CD4-positive, alpha-beta T cell treated with Interferon gamma for 1 hour (primary cell): ENCODE measurements around the gene NXPH4.

Experiments
- DNase-seq: peaks from one replicate; pipeline ENCODE4 v3.0.0-alpha.2; 2020

NXPH4 gene

GRCh38 chr12:57185403-57185802, 31.2 kb upstream of the NXPH4 start:
- no peak for DNase-seq

GRCh38 chr12:57185906-57186508, 30.6 kb upstream of the NXPH4 start:
- no peak for DNase-seq

DNA sequence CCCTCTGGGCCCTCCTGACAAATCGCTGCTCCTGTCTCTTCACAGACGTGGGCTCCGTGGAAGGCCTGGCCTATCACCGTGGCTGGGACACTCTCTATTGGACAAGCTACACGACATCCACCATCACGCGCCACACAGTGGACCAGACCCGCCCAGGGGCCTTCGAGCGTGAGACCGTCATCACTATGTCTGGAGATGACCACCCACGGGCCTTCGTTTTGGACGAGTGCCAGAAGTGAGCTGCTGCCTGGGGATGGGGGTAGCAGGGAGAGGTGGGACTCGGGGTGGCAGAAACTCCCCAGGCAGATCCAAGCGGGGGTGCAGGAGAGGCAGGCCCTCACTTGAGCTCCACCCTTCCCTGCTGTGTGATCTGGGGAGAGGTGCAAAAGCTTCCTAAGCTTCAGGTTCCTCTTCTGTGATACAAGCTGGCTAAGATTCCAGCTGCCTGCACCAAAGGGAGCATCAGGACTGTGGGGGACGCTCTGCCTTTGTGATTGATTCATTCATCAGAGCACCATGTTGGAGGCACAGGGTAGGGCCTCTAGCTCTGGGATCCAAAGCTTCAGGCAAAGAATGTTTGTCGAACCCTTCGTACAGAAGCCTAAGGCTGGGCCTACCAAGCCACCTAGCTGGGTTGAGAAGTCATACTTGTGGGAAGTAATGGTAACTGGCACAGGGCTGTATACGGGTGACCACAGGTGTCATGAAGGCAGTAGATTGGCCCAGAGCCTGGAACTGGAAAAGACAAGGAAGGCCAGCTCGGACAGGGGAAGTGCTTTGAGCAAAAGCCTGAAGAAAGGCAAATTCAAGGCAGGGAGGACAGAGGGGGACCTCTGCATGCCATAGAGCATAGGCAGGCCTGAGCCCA, 29.1 kb upstream of the NXPH4 start:
- no peak for DNase-seq

- DNase-seq: no peak
Observed at GRCh38 chr12:57188090-57188425, 28.5 kb upstream of the NXPH4 start.

DNA sequence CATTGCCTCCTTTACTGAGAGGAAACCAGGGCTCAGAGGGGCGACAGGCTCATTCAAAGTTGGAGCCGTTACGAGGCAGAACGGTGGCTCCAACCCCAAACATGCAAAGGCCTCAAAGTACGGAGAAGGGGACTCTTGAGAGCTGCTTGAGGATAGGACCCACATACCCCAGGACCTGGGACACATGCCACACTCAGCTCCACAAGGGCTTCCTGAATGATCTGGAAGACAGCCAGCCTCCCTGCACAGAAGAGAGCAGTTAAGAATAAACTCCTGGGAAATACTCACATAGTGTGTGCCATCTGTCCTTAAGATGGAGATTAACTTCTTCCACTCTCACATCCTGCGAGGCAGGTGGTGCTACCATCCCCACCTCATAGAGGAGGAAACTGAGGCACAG, 26.6 kb upstream of the NXPH4 start:
- no peak for DNase-seq

GRCh38 chr12:57190821-57191220, 25.8 kb upstream of the NXPH4 start:
- no peak for DNase-seq

- DNase-seq: no peak
Observed at GRCh38 chr12:57191410-57191809, 25.2 kb upstream of the NXPH4 start.

DNA sequence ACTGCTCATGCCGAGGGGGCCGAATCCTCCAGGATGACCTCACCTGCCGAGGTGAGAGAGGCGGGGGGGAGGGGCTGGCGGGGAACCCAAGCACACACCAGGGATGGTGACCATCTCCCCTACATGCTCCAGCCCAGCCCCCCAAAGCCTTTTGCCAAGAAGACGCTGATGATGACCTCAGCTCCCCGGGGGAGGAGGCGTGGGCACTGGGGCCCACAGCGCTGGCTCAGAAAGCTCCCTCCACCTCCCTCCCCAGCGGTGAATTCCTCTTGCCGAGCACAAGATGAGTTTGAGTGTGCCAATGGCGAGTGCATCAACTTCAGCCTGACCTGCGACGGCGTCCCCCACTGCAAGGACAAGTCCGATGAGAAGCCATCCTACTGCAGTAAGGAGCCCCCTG, 23.7 kb upstream of the NXPH4 start:
- no peak for DNase-seq

DNA sequence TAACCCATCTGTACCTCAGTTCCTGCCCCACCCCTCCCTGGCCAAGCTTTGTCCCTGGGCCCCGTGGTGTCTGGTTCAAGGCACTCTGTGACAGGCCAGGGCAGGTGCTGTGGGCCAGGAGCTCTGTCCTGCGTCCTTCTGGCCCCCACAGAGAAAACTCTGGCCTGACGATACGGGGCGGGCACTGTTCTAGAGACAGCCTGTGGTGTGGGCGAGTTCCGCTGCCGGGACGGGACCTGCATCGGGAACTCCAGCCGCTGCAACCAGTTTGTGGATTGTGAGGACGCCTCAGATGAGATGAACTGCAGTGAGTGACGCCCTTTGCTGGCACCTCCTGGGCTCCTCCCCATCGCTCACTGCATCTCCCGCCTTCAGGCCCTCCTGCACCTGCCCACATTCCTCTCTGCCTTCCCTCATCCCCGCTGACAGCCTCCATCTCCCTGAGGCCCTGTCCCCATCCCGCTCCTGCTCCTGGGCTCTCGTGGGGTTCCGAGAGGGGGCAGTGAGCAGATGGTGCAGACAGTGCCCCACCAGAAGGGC, 22.8 kb upstream of the NXPH4 start:
- no peak for DNase-seq

DNA sequence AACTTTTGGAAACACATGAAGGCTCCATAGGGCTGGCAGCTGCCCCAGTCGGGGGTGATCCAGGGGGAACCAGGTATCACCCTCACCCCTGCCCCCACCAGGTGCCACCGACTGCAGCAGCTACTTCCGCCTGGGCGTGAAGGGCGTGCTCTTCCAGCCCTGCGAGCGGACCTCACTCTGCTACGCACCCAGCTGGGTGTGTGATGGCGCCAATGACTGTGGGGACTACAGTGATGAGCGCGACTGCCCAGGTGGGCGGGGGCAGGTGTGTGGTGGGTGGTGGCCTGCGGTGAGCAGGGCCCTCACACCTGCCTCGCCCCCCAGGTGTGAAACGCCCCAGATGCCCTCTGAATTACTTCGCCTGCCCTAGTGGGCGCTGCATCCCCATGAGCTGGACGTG, 22.3 kb upstream of the NXPH4 start:
- DNase-seq: no peak

- no peak for DNase-seq
Observed at GRCh38 chr12:57195186-57195585, 21.4 kb upstream of the NXPH4 start.

DNA sequence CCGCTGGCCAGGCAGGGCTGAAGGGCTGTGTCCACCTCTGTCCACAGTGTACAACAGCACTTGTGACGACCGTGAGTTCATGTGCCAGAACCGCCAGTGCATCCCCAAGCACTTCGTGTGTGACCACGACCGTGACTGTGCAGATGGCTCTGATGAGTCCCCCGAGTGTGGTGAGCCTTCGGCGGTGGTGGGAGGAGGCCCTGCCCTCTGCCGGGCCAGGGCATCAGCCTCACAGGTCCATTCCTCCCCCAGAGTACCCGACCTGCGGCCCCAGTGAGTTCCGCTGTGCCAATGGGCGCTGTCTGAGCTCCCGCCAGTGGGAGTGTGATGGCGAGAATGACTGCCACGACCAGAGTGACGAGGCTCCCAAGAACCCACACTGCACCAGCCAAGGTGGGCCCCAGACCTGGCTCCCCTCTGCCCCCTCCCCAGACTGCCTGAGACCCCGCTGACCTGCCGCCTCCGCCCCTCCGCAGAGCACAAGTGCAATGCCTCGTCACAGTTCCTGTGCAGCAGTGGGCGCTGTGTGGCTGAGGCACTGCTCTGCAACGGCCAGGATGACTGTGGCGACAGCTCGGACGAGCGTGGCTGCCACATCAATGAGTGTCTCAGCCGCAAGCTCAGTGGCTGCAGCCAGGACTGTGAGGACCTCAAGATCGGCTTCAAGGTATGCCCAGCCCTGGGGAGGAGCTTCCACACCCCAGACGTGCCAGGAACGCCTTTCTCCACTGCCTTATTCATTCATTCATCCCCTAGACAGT, 20.8 kb upstream of the NXPH4 start:
- DNase-seq: no peak

- DNase-seq: no peak
Observed at GRCh38 chr12:57196439-57196838, 20.2 kb upstream of the NXPH4 start.

DNA sequence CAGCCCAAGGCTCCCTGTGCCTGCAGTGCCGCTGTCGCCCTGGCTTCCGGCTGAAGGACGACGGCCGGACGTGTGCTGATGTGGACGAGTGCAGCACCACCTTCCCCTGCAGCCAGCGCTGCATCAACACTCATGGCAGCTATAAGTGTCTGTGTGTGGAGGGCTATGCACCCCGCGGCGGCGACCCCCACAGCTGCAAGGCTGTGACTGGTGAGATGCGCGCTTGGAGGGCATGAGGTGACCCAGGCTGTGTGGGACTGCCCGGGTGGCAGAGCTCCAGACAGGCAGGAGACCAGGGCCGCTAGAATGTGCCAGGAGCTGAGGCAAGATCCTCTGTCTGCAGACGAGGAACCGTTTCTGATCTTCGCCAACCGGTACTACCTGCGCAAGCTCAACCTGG, 19.6 kb upstream of the NXPH4 start:
- no peak for DNase-seq

- no peak for DNase-seq
Observed at GRCh38 chr12:57198329-57198728, 18.3 kb upstream of the NXPH4 start.

GRCh38 chr12:57199191-57199590, 17.4 kb upstream of the NXPH4 start:
- DNase-seq: no peak

DNA sequence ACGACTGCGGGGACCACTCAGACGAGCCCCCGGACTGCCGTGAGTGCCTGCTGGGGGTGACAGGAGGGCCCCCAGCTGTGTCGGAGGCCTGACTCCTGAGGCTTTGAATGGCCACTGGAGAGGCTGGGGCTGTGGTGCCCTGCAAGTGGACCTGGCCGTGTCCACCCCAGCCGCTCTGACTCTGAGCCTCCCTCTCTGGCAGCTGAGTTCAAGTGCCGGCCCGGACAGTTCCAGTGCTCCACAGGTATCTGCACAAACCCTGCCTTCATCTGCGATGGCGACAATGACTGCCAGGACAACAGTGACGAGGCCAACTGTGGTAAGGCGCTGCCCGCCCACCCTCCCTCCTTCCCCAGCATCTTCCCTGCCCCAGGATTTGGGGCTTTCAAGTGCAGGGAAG, 16.1 kb upstream of the NXPH4 start:
- no peak for DNase-seq

GRCh38 chr12:57201219-57201618, 15.4 kb upstream of the NXPH4 start:
- no peak for DNase-seq

- no peak for DNase-seq
Observed at GRCh38 chr12:57201631-57202030, 15.0 kb upstream of the NXPH4 start.

GRCh38 chr12:57202321-57202720, 14.3 kb upstream of the NXPH4 start:
- DNase-seq: no peak

DNA sequence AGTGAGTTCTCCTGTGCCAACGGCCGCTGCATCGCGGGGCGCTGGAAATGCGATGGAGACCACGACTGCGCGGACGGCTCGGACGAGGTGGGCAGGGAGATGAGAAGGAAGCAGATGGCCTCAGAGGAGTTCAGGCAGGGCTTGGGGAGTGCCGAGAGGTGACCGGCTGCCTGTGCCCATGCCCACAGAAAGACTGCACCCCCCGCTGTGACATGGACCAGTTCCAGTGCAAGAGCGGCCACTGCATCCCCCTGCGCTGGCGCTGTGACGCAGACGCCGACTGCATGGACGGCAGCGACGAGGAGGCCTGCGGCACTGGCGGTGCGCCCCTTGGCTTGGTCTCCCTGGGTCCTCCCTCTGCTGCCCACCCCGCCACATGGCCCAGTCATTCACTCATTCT, 13.4 kb upstream of the NXPH4 start:
- no peak for DNase-seq

GRCh38 chr12:57203791-57204190, 12.8 kb upstream of the NXPH4 start:
- DNase-seq: no peak

DNA sequence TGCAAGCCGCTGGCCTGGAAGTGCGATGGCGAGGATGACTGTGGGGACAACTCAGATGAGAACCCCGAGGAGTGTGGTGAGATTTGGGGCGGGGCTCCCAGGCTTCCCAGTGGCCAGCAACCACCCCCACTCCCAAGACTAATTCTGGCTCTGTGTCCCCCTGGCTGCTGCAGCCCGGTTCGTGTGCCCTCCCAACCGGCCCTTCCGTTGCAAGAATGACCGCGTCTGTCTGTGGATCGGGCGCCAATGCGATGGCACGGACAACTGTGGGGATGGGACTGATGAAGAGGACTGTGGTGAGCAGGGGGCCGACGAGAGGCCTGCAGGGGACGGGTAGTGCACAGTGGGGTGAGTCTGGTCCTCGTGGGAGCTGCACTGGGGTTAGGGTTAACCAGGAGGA, 12.1 kb upstream of the NXPH4 start:
- DNase-seq: no peak

GRCh38 chr12:57205186-57205585, 11.4 kb upstream of the NXPH4 start:
- DNase-seq: no peak
